Heart left ventricle (tissue), 16 donors: ENCODE results near the gene DSCAM. TPM values are rescaled to one million over a fixed set of nuclear protein-coding genes. Genes with fewer than 3 reads are reported as not detected.

Source experiments
- ATAC-seq, 4 donors: fragments of 200-7000 bp; cut with Tn5 transposase; one replicate each; pipeline ENCODE4 v1.9.1; 2020 to 2022; ENCODE audit warnings: moderate library complexity in 4 of 4, mild to moderate bottlenecking in 3 of 4, moderate number of reproducible peaks in 1 of 4
- DNase-seq, 5 donors: peaks; one replicate each; pipeline ENCODE4 v3.0.0-alpha.2; 2020
- H3K27ac ChIP-seq, 12 donors: fragments of 200-600 bp; sonication (generic) in 4 of 12; one replicate each; pipeline versions ENCODE4 v1.5.0 to v1.8.0; 2016 to 2022; ENCODE audit warnings: mild to moderate bottlenecking in 2 of 12
- H3K27me3 ChIP-seq, 9 donors: fragments of 200-600 bp; sonication (generic) in 2 of 9; one replicate each; pipeline versions ENCODE4 v1.5.1 to v1.8.0; 2016 to 2022; ENCODE audit warnings: mild to moderate bottlenecking in 3 of 9
- H3K36me3 ChIP-seq, 9 donors: fragments of 200-600 bp; sonication (generic) in 2 of 9; one replicate each; pipeline versions ENCODE4 v1.5.0 to v1.8.0; 2018 to 2022; ENCODE audit warnings: mild to moderate bottlenecking in 2 of 9
- H3K4me1 ChIP-seq, 12 donors: fragments of 200-600 bp; sonication (generic) in 4 of 12; one replicate each; pipeline versions ENCODE4 v1.5.0 to v1.8.0; 2016 to 2022; ENCODE audit warnings: mild to moderate bottlenecking in 3 of 12
- H3K4me3 ChIP-seq, 12 donors: fragments of 200-600 bp; sonication (generic) in 4 of 12; one replicate each; pipeline versions ENCODE4 v1.5.0 to v1.8.0; 2017 to 2022; ENCODE audit warnings: mild to moderate bottlenecking in 9 of 12, moderate library complexity in 4 of 12
- H3K9me3 ChIP-seq, 12 donors: fragments of 200-600 bp; sonication (generic) in 4 of 12; one replicate each; pipeline versions ENCODE4 v1.5.0 to v1.8.0; 2016 to 2022; ENCODE audit warnings: mild to moderate bottlenecking in 1 of 12
- POLR2A ChIP-seq, 2 donors: fragments of 450-650 bp; IDR thresholded peaks; one replicate each; pipeline ENCODE4 v1.6.1; 2017; ENCODE audit warnings: antibody characterized with exemption in 2 of 2, mild to moderate bottlenecking in 2 of 2, moderate library complexity in 2 of 2
- WGBS, 4 donors: extraction: QIAGEN DNeasy Blood & Tissue Kit in 2 of 4; methylation state at CpG; one replicate each; pipeline versions ENCODE4 v1.1.5 to v1.1.7; 2013 to 2018; 5-methylcytosine and 5-hydroxymethylcytosine counted together
- intact Hi-C, 10 donors: fragments of 100-400 bp; cut with DNase I; formaldehyde crosslinking; loops; one replicate each; pipeline versions ENCODE4 v1.11.1 to v1.14.2; 2022
- polyA plus RNA-seq, 2 donors: library from polyadenylated mRNA; stranded (reverse); fragments of 200-250 nt; gene quantifications; one replicate each; pipeline ENCODE4 v1.2.3, GENCODE V29; 2013
- total RNA-seq, 9 donors: library from RNA; depleted of rRNA in 2 of 9; stranded (reverse); fragments of >200 nt in 2 of 9; fragmentation: NEBNext Ultra II Directional in 3 of 9; extraction: Animal tissue kit (Norgen Biotek cat#: 25700) in 3 of 9; gene quantifications; one replicate each; pipeline versions ENCODE4 v1.1.0 to v1.2.4, GENCODE V29; 2016 to 2023
- TF ChIP-seq, protein P1 (sequence below), 12 donors: fragments of 200-600 bp; sonication (generic) in 4 of 12; IDR thresholded peaks; one replicate each; pipeline versions ENCODE4 v1.5.0 to v1.8.0; 2018 to 2022; ENCODE audit warnings: antibody characterized with exemption in 12 of 12, mild to moderate bottlenecking in 5 of 12
- donor health status: ischemic (EF 13 %, LVEDD 7.1; RV severe dilation, severe dysfunction).
- donor health status: healthy with polysubstance abuse.
- donor health status: DM: no; HTN: yes; CAD: no.
- donor health status: DM: no; HTN: no; CAD: no.
- donor health status: ischemic (EF 25% LVEDD 6.9; RV normal size, moderate dysfunction).
- donor health status: ischemic (EF 25% LVEDD 5.7; RV mildly dilated, moderate dysfunction).
- donor health status: healthy.
- donor health status: DM: yes; HTN: yes; CAD: no.
- donor health status: ischemic (EF 35%, LVEDD 5.7; RV mildly dilated, moderate dysfunction).
- donor health status: nonischemic (EF 11% LVEDD 7.7; RV severe dilation, severe dysfunction).
- donor health status: DM: yes; HTN: yes; CAD: no.
- donor health status: PGD.
- donor health status: ischemic (EF 29% LVEDD 5.4; RV normal size, mild dysfunction).
- donor health status: nonischemic (EF 23%, LVEDD 6.1; RV moderate dilation, normal function).

Gene DSCAM
- total and polyA plus RNA-seq, 11 donors: 0.03 TPM; not detected in 10

DNA sequence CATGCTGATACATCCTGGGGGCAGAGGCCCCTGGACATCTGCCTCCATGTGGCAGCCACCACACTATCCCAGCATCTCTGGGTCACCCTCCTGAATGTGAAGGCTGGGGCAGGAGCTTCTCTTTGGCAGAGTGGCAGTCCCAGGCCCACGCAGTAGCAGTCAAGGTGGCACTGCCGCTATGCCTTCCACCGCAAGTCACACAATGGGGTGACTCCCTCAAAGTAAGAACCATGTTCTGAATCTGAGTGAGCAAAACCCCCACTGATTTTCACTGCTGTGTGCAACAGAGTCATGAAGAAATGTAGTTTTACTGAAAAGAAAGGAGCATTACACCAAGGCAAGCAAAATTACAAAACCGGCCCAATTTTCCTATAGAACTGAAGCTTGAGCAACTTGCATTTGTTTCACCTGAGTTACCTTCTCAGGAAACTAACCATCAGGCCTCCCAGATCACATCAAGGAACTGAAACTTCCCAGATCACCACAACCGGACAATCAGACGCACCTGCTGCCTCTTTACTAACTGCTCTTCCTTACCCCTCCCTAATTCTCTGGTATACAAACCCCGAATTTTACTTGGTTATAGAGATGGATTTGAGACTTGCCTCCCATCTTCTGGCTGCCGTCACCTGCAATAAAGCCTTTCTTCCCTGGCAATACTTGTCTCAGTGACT, 877.1 kb downstream of the DSCAM start:
- H3K9me3 ChIP-seq: peaks cover 0 to 6% (median 0%) of the 10 kb centered on the region in 12 donors
- no peak overlapping the region for H3K27ac ChIP-seq
- intact Hi-C loops: no loop called here
- H3K4me1 ChIP-seq: no peaks in the 10 kb centered on the region
- no peaks in the 10 kb centered on the region for H3K27me3 ChIP-seq
- no peak overlapping the region for H3K4me3 ChIP-seq
- TF ChIP-seq POLR2A (IDR thresholded peaks at IDR 0.05): no peak
- TF ChIP-seq, protein P1, sequence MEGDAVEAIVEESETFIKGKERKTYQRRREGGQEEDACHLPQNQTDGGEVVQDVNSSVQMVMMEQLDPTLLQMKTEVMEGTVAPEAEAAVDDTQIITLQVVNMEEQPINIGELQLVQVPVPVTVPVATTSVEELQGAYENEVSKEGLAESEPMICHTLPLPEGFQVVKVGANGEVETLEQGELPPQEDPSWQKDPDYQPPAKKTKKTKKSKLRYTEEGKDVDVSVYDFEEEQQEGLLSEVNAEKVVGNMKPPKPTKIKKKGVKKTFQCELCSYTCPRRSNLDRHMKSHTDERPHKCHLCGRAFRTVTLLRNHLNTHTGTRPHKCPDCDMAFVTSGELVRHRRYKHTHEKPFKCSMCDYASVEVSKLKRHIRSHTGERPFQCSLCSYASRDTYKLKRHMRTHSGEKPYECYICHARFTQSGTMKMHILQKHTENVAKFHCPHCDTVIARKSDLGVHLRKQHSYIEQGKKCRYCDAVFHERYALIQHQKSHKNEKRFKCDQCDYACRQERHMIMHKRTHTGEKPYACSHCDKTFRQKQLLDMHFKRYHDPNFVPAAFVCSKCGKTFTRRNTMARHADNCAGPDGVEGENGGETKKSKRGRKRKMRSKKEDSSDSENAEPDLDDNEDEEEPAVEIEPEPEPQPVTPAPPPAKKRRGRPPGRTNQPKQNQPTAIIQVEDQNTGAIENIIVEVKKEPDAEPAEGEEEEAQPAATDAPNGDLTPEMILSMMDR (IDR thresholded peaks at IDR 0.05): no peak
- DNase-seq (no peak), ATAC-seq (no peak)
- 78 to 90% (median 88%) methylated on average over 8 of the region's 8 CpGs for WGBS, 4 donors
- H3K36me3 ChIP-seq: no peaks in the 10 kb centered on the region

DNA sequence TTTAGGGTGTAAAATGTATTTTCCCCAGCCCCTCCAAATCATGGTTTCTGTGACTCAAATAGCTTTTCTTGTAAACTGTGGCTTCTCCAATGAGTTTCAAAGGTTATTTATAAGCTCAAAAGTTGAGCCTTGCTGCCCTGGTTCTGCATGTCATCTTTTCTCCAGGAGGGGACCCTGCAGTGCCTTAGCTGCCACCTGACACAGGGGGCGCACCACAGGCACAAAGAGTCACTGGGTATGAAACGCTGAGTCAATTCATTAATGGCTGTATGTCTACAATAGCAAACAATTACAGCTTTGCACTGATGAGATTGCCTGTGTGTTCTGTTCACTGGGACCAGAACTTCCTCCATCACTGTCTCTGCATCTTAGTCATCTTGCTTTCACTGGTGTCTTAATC, 878.9 kb downstream of the DSCAM start:
- Histone ChIP-seq H3K9me3 (peaks cover 0 to 6% (median 0%) of the 10 kb centered on the region in 12 donors), H3K36me3 (no peaks in the 10 kb centered on the region), H3K4me3 (no peak overlapping the region), H3K27me3 (no peaks in the 10 kb centered on the region), H3K27ac (no peak overlapping the region), H3K4me1 (no peaks in the 10 kb centered on the region)
- WGBS, 4 donors: 74 to 95% (median 91%) methylated on average over 2 of the region's 2 CpGs
- no peak for ATAC-seq
- DNase-seq: no peak
- intact Hi-C loops: no loop called here
- TF ChIP-seq, protein P1 (IDR thresholded peaks at IDR 0.05): no peak
- TF ChIP-seq POLR2A (IDR thresholded peaks at IDR 0.05): no peak

DNA sequence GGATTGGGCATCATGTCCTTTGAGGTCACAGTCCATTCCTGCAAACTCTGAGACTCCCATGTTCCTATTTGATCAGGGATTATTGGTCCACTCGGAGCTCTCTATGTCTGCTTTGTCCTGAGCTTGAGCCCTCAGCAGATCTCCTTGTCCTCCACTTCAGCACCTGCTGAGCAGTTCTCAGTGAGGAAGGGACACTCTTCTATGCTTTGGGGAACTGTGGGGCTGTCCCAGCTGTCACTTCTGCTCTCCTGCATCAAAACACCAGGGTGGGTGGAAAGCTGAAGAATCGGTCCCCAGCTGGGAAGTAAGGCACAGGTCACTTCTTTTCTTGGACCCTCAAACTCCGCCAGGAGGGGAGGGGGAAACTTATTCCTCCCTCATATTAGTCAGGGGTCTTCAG, 880.2 kb downstream of the DSCAM start:
- Histone ChIP-seq H3K27ac (no peak overlapping the region), H3K27me3 (no peaks in the 10 kb centered on the region), H3K36me3 (no peaks in the 10 kb centered on the region), H3K9me3 (peaks cover 0 to 6% (median 0%) of the 10 kb centered on the region in 12 donors), H3K4me3 (no peak overlapping the region), H3K4me1 (no peaks in the 10 kb centered on the region)
- WGBS, 4 donors: 75 to 88% (median 87%) methylated on average over 3 of the region's 3 CpGs
- intact Hi-C loops: no loop called here
- DNase-seq: no peak
- TF ChIP-seq, protein P1 (IDR thresholded peaks at IDR 0.05): no peak
- no peak for TF ChIP-seq POLR2A (IDR thresholded peaks at IDR 0.05)
- ATAC-seq: no peak

DNA sequence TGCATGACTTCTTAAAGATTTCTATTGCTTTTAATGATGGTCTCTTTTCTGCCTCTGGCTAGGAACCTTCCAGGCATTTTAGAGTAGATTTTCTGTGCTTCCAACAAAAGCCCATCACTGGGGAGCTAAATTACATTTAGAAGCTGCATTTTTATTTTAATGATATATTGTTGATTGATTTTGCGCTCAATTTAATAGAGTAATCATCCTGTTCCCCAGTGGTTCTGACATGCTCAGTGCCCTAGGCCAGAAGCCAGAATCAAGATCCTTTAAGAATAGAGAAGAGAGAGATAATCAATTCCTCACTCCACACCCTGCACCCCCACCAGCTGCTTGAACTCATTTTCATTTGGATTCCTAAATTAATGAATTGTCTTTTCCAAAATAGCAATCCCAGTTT, 881.9 kb downstream of the DSCAM start:
- ATAC-seq: no peak
- Histone ChIP-seq H3K27ac (no peak overlapping the region), H3K4me1 (no peaks in the 10 kb centered on the region), H3K27me3 (no peaks in the 10 kb centered on the region), H3K9me3 (peaks cover 0 to 16% (median 11%) of the 10 kb centered on the region in 12 donors), H3K4me3 (no peak overlapping the region), H3K36me3 (no peaks in the 10 kb centered on the region)
- 93 to 97% (median 97%) methylated on average over 1 of the region's 1 CpG for WGBS, 4 donors
- no peak for DNase-seq
- intact Hi-C loops: no loop called here
- no peak for TF ChIP-seq POLR2A (IDR thresholded peaks at IDR 0.05)
- TF ChIP-seq, protein P1 (IDR thresholded peaks at IDR 0.05): no peak
